GM20000 (cell line): ENCODE results near the gene SLC22A23.

Experiments used
- DNase-seq: peaks from one replicate; pipeline ENCODE4 v3.0.0; 2012; ENCODE audit warnings: low spot score
- CTCF ChIP-seq: IDR thresholded peaks from 2 replicates; pipeline ENCODE4 v1.5.1; 2012; ENCODE audit warnings: mild to moderate bottlenecking, control low read depth; ENCODE audit errors: extremely low read depth, missing control alignments

The SLC22A23 gene

GRCh38 chr6:3323696-3324261 is 133.1 kb downstream of the SLC22A23 start:
- no peak for TF ChIP-seq CTCF
- no peak for DNase-seq

DNA sequence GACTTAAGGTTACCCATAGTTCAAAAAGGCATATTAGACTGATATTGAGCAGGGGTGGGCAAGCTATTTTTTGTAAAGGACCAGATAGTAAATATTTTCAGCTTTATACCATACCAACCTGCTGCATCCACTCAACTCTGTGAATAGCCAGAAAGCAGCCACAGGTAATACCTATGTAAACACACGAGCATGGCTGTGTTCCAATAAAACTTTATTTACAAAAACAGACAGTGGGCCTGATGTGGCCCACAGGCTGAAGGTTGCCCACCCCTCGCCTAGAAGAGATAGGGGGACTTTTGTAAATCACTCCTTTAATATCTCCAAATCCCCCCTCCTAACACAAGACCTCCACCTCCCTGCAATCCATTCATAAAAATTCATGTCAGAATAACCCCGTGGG is 133.7 kb downstream of the SLC22A23 start:
- TF ChIP-seq CTCF: no peak
- DNase-seq: no peak

- DNase-seq: no peak
- TF ChIP-seq CTCF: no peak
Measured at GRCh38 chr6:3322366-3322890, 134.4 kb downstream of the SLC22A23 start.

DNA sequence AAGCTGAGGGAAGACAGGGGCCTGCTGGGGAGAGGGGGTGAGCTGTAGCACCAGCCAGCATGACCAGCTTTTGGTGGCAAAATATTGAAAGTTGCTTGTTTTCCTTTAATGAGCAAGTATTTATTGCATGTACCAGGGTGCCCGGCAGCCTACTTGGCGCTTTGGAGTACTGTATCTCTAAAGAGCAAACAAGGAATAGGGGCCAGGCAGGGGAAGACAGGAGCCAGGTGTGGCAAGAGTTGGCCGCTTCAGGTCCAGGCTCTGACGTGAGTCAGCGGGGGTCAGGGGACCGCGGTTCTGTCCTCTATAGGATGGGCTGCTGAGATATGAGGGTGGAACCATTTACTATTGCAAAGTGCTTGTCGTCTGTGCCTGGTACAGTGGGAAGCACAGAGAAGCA is 135.0 kb downstream of the SLC22A23 start:
- DNase-seq: no peak
- no peak for TF ChIP-seq CTCF

DNA sequence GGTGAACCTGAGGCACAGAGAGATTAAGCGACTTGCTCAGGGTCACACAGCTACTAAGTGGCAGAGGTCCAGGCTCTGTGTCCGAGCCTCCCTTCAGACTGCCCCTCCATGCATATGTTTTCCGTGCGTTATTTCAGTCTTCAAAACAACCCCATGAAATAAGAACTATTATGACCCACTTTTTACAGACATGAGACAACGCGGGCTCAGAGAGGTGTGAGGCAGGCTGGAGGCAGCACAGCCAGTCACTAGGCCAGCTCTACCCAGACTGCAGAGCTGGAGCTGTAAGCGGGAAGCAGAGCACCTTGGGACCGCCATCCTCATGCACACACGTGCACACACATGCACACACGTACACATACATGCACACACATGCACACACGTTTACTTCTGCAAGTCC is 135.8 kb downstream of the SLC22A23 start:
- no peak for DNase-seq
- no peak for TF ChIP-seq CTCF

GRCh38 chr6:3320238-3320811 is 136.5 kb downstream of the SLC22A23 start:
- DNase-seq: no peak
- no peak for TF ChIP-seq CTCF

- no peak for DNase-seq
- no peak for TF ChIP-seq CTCF
Measured at GRCh38 chr6:3319610-3320200, 137.1 kb downstream of the SLC22A23 start.
